CD4-positive, alpha-beta T cell treated with Interleukin-15 for 4 hours (primary cell): ENCODE data around the gene AGTR1.

Experiments used
- DNase-seq: peaks from one replicate; pipeline ENCODE4 v3.0.0-alpha.2; 2020; ENCODE audit warnings: low spot score

AGTR1 gene

GRCh38 chr3:148697306-148698189, at the start of gene AGTR1:
TSS of gene AGTR1 (plus strand) at chr3:148697903. CDS start at chr3:148741036, 43,133 bp downstream.
- no peak for DNase-seq

- no peak for DNase-seq
Measured at GRCh38 chr3:148648685-148649352, 48.9 kb upstream of the AGTR1 start.

GRCh38 chr3:148651549-148651948, 46.2 kb upstream of the AGTR1 start:
- no peak for DNase-seq

GRCh38 chr3:148654433-148654832, 43.3 kb upstream of the AGTR1 start:
- no peak for DNase-seq

- no peak for DNase-seq
Measured at GRCh38 chr3:148657470-148657869, 40.2 kb upstream of the AGTR1 start.

- no peak for DNase-seq
Measured at GRCh38 chr3:148659512-148659911, 38.2 kb upstream of the AGTR1 start.

GRCh38 chr3:148680289-148680688, 17.4 kb upstream of the AGTR1 start:
- no peak for DNase-seq

- no peak for DNase-seq
Measured at GRCh38 chr3:148681080-148681479, 16.6 kb upstream of the AGTR1 start.

- no peak for DNase-seq
Measured at GRCh38 chr3:148682997-148683396, 14.7 kb upstream of the AGTR1 start.

GRCh38 chr3:148694116-148694515, 3.6 kb upstream of the AGTR1 start:
- no peak for DNase-seq

GRCh38 chr3:148698190-148698810, 597 bp downstream of the AGTR1 start:
- no peak for DNase-seq

- DNase-seq, result no peak
Measured at GRCh38 chr3:148705314-148705713, 7.6 kb downstream of the AGTR1 start.

GRCh38 chr3:148707601-148708380, 10.1 kb downstream of the AGTR1 start:
- DNase-seq, result no peak

GRCh38 chr3:148708409-148708808, 10.7 kb downstream of the AGTR1 start:
- DNase-seq, result no peak

- DNase-seq, result no peak
Measured at GRCh38 chr3:148709560-148710253, 12.0 kb downstream of the AGTR1 start.

- DNase-seq, result no peak
Measured at GRCh38 chr3:148710665-148711064, 13.0 kb downstream of the AGTR1 start.

GRCh38 chr3:148711981-148712666, 14.4 kb downstream of the AGTR1 start:
- no peak for DNase-seq

GRCh38 chr3:148714521-148714920, 16.8 kb downstream of the AGTR1 start:
- DNase-seq, result no peak

GRCh38 chr3:148716657-148717056, 19.0 kb downstream of the AGTR1 start:
- DNase-seq, result no peak

- no peak for DNase-seq
Measured at GRCh38 chr3:148717885-148718561, 20.3 kb downstream of the AGTR1 start.
